H1 (cell line): ENCODE results near the gene NPM1. TPM values are rescaled to one million over a fixed set of nuclear protein-coding genes. Genes with fewer than 3 reads are reported as not detected.

ENCODE experiments used
- CTCF ChIA-PET: fragments of 300-600 bp; sonication (Branson Sonifier 250); formaldehyde crosslinking; loops from one replicate; lab custom pipeline; 2021; ENCODE audit not compliant: partially characterized antibody; lab: Charles Lee
- POLR2A ChIA-PET: fragments of 300-600 bp; sonication (Branson Sonifier 250); formaldehyde crosslinking; loops from one replicate; lab custom pipeline; 2021; ENCODE audit warnings: inconsistent platforms; ENCODE audit not compliant: partially characterized antibody; lab: Charles Lee
- DNase-seq, 2 experiments: peaks; one replicate each; pipeline versions ENCODE4 v3.0.0 to v3.0.0-alpha.2; 2010 to 2022; ENCODE audit warnings: low spot score in 2 of 2, low read depth in 1 of 2, mixed read lengths in 1 of 2
- FAIRE-seq: peaks from 2 replicates; lab custom pipeline; 2011; peaks lifted over from hg19 to GRCh38; lab: Jason Lieb, UNC
- H2AFZ ChIP-seq: 2 replicates; pipeline ENCODE4 v1.8.1; 2012; ENCODE audit warnings: low read length, inconsistent platforms
- H2AK5ac ChIP-seq: 2 replicates; pipeline ENCODE4 v1.6.1; 2013; ENCODE audit warnings: low read depth, low read length
- H2BK120ac ChIP-seq: replicated peaks from 2 replicates; pipeline ENCODE3; 2013; ENCODE audit warnings: low read depth, low read length, inconsistent platforms
- H2BK12ac ChIP-seq: 2 replicates; pipeline ENCODE4 v1.6.1; 2013; ENCODE audit warnings: low read depth, low read length
- H2BK15ac ChIP-seq: 2 replicates; pipeline ENCODE4 v1.6.1; 2013; ENCODE audit warnings: low read length
- H2BK20ac ChIP-seq: 2 replicates; pipeline ENCODE4 v1.6.1; 2013; ENCODE audit warnings: low read length
- H2BK5ac ChIP-seq: 2 replicates; pipeline ENCODE4 v1.6.1; 2013; ENCODE audit warnings: low read depth, low read length
- H3K14ac ChIP-seq: 2 replicates; pipeline ENCODE4 v1.6.1; 2013; ENCODE audit warnings: inconsistent platforms; ENCODE audit not compliant: insufficient read length
- H3K18ac ChIP-seq: 2 replicates; pipeline ENCODE4 v1.6.1; 2013; ENCODE audit warnings: low read length; ENCODE audit errors: extremely low read depth
- H3K23ac ChIP-seq: 2 replicates; pipeline ENCODE4 v1.6.1; 2013; ENCODE audit warnings: inconsistent platforms; ENCODE audit not compliant: insufficient read length
- H3K23me2 ChIP-seq: 2 replicates; pipeline ENCODE4 v1.6.1; 2013; ENCODE audit warnings: low read depth, low read length
- H3K27ac ChIP-seq: 2 replicates; pipeline ENCODE4 v1.6.1; 2011; ENCODE audit warnings: low read depth, low read length, inconsistent platforms
- H3K27me3 ChIP-seq, 4 experiments: replicated peaks in 1 of 4; 1 replicate in 1 of 4; 2 replicates in 3 of 4; pipeline versions ENCODE4 v1.6.1 to v1.8.1; 2011 to 2013; ENCODE audit warnings: low read length in 3 of 4, mild to moderate bottlenecking in 3 of 4, inconsistent platforms in 2 of 4, mixed read lengths in 2 of 4, moderate library complexity in 1 of 4; ENCODE audit not compliant: control insufficient read depth in 3 of 4, insufficient read depth in 3 of 4; ENCODE audit errors: extremely low read depth in 1 of 4
- H3K36me3 ChIP-seq, 4 experiments: 2 replicates each; pipeline versions ENCODE4 v1.6.1 to v1.8.1; 2011 to 2013; ENCODE audit warnings: mild to moderate bottlenecking in 4 of 4, low read length in 3 of 4, moderate library complexity in 2 of 4, control low read depth in 1 of 4, inconsistent platforms in 1 of 4; ENCODE audit not compliant: insufficient read depth in 4 of 4, control insufficient read depth in 2 of 4
- H3K4ac ChIP-seq: replicated peaks from 2 replicates; pipeline ENCODE3; 2013; ENCODE audit warnings: low read length, low read depth, mixed read lengths, inconsistent platforms; ENCODE audit not compliant: insufficient read length
- H3K4me1 ChIP-seq, 4 experiments: replicated peaks in 1 of 4; 1 replicate in 1 of 4; 2 replicates in 3 of 4; pipeline versions ENCODE4 v1.6.1 to v1.8.1; 2011 to 2013; ENCODE audit warnings: low read length in 3 of 4, inconsistent platforms in 2 of 4, mixed read lengths in 1 of 4; ENCODE audit not compliant: insufficient read depth in 4 of 4, control insufficient read depth in 3 of 4
- H3K4me2 ChIP-seq, 2 experiments: 2 replicates each; pipeline versions ENCODE4 v1.6.1 to v1.8.1; 2011 to 2013; ENCODE audit warnings: low read depth in 2 of 2, low read length in 2 of 2, control low read depth in 1 of 2, inconsistent platforms in 1 of 2, mild to moderate bottlenecking in 1 of 2; ENCODE audit not compliant: insufficient read depth in 1 of 2
- H3K4me3 ChIP-seq, 4 experiments: fragments of 200-600, 300-600 bp in 1 of 4; sonication (generic), shearing (Covaris generic), sonication (Bioruptor Twin) in 1 of 4; 2 replicates each; pipeline versions ENCODE4 v1.5.1 to v1.8.1; 2011 to 2016; ENCODE audit warnings: low read length in 4 of 4, low read depth in 3 of 4, control low read depth in 2 of 4, inconsistent platforms in 2 of 4, mild to moderate bottlenecking in 2 of 4, mixed read lengths in 1 of 4, moderate library complexity in 1 of 4; ENCODE audit not compliant: insufficient read depth in 2 of 4; ENCODE audit errors: extremely low read depth in 1 of 4
- H3K56ac ChIP-seq: replicated peaks from 2 replicates; pipeline ENCODE3; 2013; ENCODE audit warnings: low read depth, mild to moderate bottlenecking, mixed read lengths, low read length, inconsistent platforms; ENCODE audit not compliant: insufficient read length
- H3K79me1 ChIP-seq: 2 replicates; pipeline ENCODE4 v1.6.1; 2013; ENCODE audit warnings: low read depth, low read length, control low read depth
- H3K79me2 ChIP-seq, 2 experiments: 2 replicates each; pipeline versions ENCODE4 v1.6.1 to v1.8.1; 2012 to 2013; ENCODE audit warnings: low read length in 2 of 2, mild to moderate bottlenecking in 2 of 2, inconsistent platforms in 1 of 2; ENCODE audit not compliant: insufficient read depth in 2 of 2, control insufficient read depth in 1 of 2
- H3K9ac ChIP-seq, 4 experiments: replicated peaks in 1 of 4; 1 replicate in 1 of 4; 2 replicates in 3 of 4; pipeline versions ENCODE4 v1.6.1 to v1.8.1; 2011 to 2013; ENCODE audit warnings: low read depth in 3 of 4, low read length in 3 of 4, control low read depth in 2 of 4, mild to moderate bottlenecking in 2 of 4, moderate library complexity in 2 of 4, inconsistent platforms in 1 of 4; ENCODE audit errors: extremely low read depth in 1 of 4
- H3K9me3 ChIP-seq, 2 experiments: 2 replicates each; pipeline versions ENCODE4 v1.6.1 to v1.8.1; 2012 to 2013; ENCODE audit warnings: mild to moderate bottlenecking in 2 of 2, moderate library complexity in 2 of 2, control low read depth in 1 of 2, inconsistent platforms in 1 of 2, low read depth in 1 of 2, low read length in 1 of 2, mixed read lengths in 1 of 2; ENCODE audit not compliant: insufficient read depth in 2 of 2
- H4K20me1 ChIP-seq, 2 experiments: replicated peaks in 1 of 2; 2 replicates each; pipeline versions ENCODE3 to v1.8.1; 2011 to 2013; ENCODE audit warnings: inconsistent platforms in 2 of 2, low read length in 2 of 2, mild to moderate bottlenecking in 1 of 2; ENCODE audit not compliant: insufficient read depth in 2 of 2, control insufficient read depth in 1 of 2
- H4K5ac ChIP-seq: 2 replicates; pipeline ENCODE4 v1.6.1; 2013; ENCODE audit warnings: low read length, low read depth, mixed read lengths, inconsistent platforms; ENCODE audit not compliant: insufficient read length
- H4K8ac ChIP-seq: 2 replicates; pipeline ENCODE4 v1.8.0; 2013; ENCODE audit warnings: mild to moderate bottlenecking, moderate library complexity, low read length, inconsistent platforms; ENCODE audit not compliant: insufficient read depth; ENCODE audit errors: extremely low read depth
- H4K91ac ChIP-seq: replicated peaks from 2 replicates; pipeline ENCODE3; 2013; ENCODE audit warnings: low read length, mixed read lengths, inconsistent platforms; ENCODE audit not compliant: insufficient read length
- BCL11A ChIP-seq, 2 experiments: IDR thresholded peaks; one replicate each; pipeline ENCODE4 v1.6.1; 2011; ENCODE audit warnings: low read depth in 2 of 2, low read length in 2 of 2, mild to moderate bottlenecking in 2 of 2
- CTBP2 ChIP-seq: IDR thresholded peaks from 2 replicates; pipeline ENCODE4 v1.7.0; 2011; ENCODE audit warnings: borderline replicate concordance, mild to moderate bottlenecking, moderate library complexity, mixed read lengths, low read length; ENCODE audit not compliant: insufficient read depth, insufficient read length
- NANOG ChIP-seq: IDR thresholded peaks from 2 replicates; pipeline ENCODE4 v1.6.1; 2011; ENCODE audit warnings: low read length, low read depth, mild to moderate bottlenecking, inconsistent platforms; ENCODE audit not compliant: insufficient read depth, poor library complexity, severe bottlenecking
- YY1 ChIP-seq: IDR thresholded peaks from 2 replicates; pipeline ENCODE4 v1.6.1; 2011; ENCODE audit warnings: low read depth, mild to moderate bottlenecking, low read length
- ZNF274 ChIP-seq: IDR thresholded peaks from 2 replicates; pipeline ENCODE4 v1.7.0; 2012; ENCODE audit warnings: low read length, borderline replicate concordance; ENCODE audit errors: extremely low read depth
- WGBS, 2 experiments: shearing (Covaris generic) in 1 of 2; methylation state at CpG; one replicate each; pipeline versions ENCODE4 v1.1.6 to v1.1.7; 2013 to 2015; ENCODE audit warnings: low lambda C conversion rate in 2 of 2, mixed read lengths in 2 of 2, inconsistent platforms in 1 of 2, low coverage in 1 of 2, missing lambda C conversion rate in 1 of 2; ENCODE audit not compliant: insufficient replicate concordance in 2 of 2, insufficient coverage in 1 of 2, insufficient read length in 1 of 2; ENCODE audit errors: extremely low coverage in 1 of 2, missing lambda C conversion rate in 1 of 2; 5-methylcytosine and 5-hydroxymethylcytosine counted together
- polyA plus RNA-seq, 7 experiments: library from polyadenylated mRNA; depleted of rRNA in 3 of 7; stranded (reverse) in 5 of 7; unstranded in 2 of 7; fragments of >200 nt in 5 of 7; fragments of 200-250 nt in 2 of 7; gene quantifications; 1 replicate in 5 of 7; 2 replicates in 1 of 7; 4 replicates in 1 of 7; pipeline versions ENCODE4 v1.2.1 to v1.2.3, GENCODE V29; 2011 to 2013; ENCODE audit warnings: missing spikeins in 2 of 7, mixed read lengths in 2 of 7
- total RNA-seq: library from RNA; stranded (reverse); fragmentation: NEBNext Ultra II Directional; extraction: Animal tissue kit (Norgen Biotek cat#: 25700); gene quantifications from 2 replicates; pipeline ENCODE4 v1.2.1, GENCODE V29; 2021

Gene NPM1
- total and polyA plus RNA-seq, 2 of the 8 experiments (the other 6 are each of a cell fraction or from before 2014, with no cell fraction given), result 2,182 to 4,042 TPM

DNA sequence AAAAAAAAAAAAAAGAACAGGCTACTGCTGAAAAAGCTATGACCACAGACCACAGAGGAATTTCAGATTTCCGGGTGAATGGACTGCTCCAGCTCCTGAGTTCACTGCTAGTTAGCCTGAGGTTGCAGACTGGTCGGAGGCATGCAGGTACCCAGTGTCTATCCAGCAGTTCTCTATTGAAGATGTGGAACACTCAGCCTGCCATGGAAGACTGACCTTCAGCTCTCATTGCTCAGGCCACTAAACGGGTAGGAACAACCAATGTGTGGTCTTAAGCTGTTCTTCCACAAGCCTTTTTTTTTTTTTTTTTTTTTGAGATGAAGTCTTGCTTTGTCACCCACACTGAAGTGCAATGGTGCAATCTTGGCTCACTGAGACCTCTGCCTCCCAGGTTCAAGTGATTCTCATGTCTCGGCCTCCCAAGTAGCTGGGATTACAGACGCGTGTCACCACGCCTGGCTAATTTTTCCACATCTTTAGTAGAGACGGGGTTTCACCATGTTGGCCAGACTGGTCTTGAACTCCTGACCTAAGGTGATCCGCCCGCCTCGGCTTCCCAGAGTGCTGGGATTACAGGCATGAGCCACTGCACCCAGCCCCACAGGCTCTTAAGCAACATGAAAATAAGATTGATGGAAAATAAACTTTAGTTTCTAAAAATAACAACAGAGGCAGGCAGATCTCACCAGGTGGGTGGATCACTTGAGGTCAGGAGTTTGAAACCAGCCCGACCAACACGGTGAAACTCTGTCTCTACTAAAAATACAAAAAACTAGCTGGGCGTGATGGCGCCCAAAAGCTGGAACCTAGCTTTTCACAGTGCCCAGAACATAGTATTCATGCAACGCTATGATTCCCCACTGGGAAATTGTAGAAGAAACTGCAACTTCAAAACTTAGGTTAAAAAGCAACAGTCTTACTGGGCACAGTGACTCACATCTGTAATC is 20.0 kb upstream of the NPM1 start:
- Histone ChIP-seq H3K23ac (no peak overlapping the region), H3K9me3 (no peaks in the 10 kb centered on the region), H3K79me2 (no peaks in the 10 kb centered on the region), H2BK120ac (no peak overlapping the region), H2BK20ac (no peak overlapping the region), H3K4me2 (no peak overlapping the region), H3K4me1 (no peaks in the 10 kb centered on the region), H2AK5ac (no peak overlapping the region), H2BK5ac (no peak overlapping the region), H3K14ac (no peak overlapping the region), H4K8ac (no peak overlapping the region), H3K18ac (no peak overlapping the region), H2BK15ac (no peak overlapping the region), H3K27ac (no peak overlapping the region), H3K56ac (no peak overlapping the region), H4K91ac (no peak overlapping the region), H3K36me3 (no peaks in the 10 kb centered on the region), H2BK12ac (no peak overlapping the region), H3K9ac (no peak overlapping the region), H3K79me1 (0 out of 2 replicates have a peak, but pooled peaks cover 2% of the 10 kb centered on the region), H3K4me3 (no peak overlapping the region), H3K27me3 (no peaks in the 10 kb centered on the region)
- WGBS, 2 experiments, result 91% methylated on average over 16 of the region's 16 CpGs; no CpG with 5 or more reads in 1 of the 2 experiments
- TF ChIP-seq YY1, result no peak
- TF ChIP-seq NANOG, result no peak
- no peak for TF ChIP-seq CTBP2
- no peak for TF ChIP-seq ZNF274
- TF ChIP-seq BCL11A (IDR thresholded peaks at IDR 0.05; ENCODE audit: low read depth in 2 of 2, low read length in 2 of 2), result no peak
- TF ChIP-seq, all 59 proteins: peak for 0
- FAIRE-seq (no peak), DNase-seq (no peak)
- CTCF ChIA-PET, result interaction anchor here (0.9 to 4.3 kb wide), 10 partner anchors 9 to 558 kb away, joined by 3 to 23 read pairs (median 4); no protein-coding TSS in a partner anchor
- no peak overlapping the region for H2AFZ ChIP-seq
- H3K4ac ChIP-seq, result no peak overlapping the region
- H4K20me1 ChIP-seq, result no peaks in the 10 kb centered on the region
- H4K5ac ChIP-seq, result no peak overlapping the region
- POLR2A ChIA-PET, result interaction anchor here (0.7 to 10.9 kb wide), 7 partner anchors 8 to 157 kb away, joined by 3 to 105 read pairs (median 3); partner anchors contain the start of gene NPM1
- no peaks in the 10 kb centered on the region for H3K23me2 ChIP-seq
